Measurements from ENCODE around the gene NPC1. TPM values are rescaled to one million over a fixed set of nuclear protein-coding genes. Genes with fewer than 3 reads are reported as not detected.

NPC1 gene
- total and polyA plus RNA-seq, 2 donors (not counting 3 experiments of a cell fraction or from before 2014, with no cell fraction given): 40.6 to 45.2 TPM

- Histone ChIP-seq H3K36me3 (ENCODE audit: control insufficient read depth in 2 of 2, extremely low read depth in 1 of 2, insufficient read depth in 2 of 2, low read length in 2 of 2) (peaks cover 0 to 3% of the 10 kb centered on the region in 2 experiments), H3K4me2 (ENCODE audit: insufficient read depth, low read length) (no peak overlapping the region), H3K27me3 (ENCODE audit: control insufficient read depth in 2 of 2, insufficient read depth in 2 of 2, low read length in 2 of 2) (no peaks in the 10 kb centered on the region), H3K79me2 (ENCODE audit: control insufficient read depth, insufficient read depth, low read length) (peaks cover 30% of the 10 kb centered on the region), H2AFZ (ENCODE audit: low read depth, low read length) (no peak overlapping the region), H3K9me1 (replicated peaks; ENCODE audit: control insufficient read depth, extremely low read depth, insufficient read depth, low read length) (no peaks in the 10 kb centered on the region), H3K4me1 (ENCODE audit: control insufficient read depth, extremely low read depth, insufficient read depth, low read length) (peaks cover 12% of the 10 kb centered on the region), H3K27ac (ENCODE audit: insufficient read depth, low read depth, low read length) (no peak overlapping the region), H4K20me1 (replicated peaks; ENCODE audit: control insufficient read depth, extremely low read depth, insufficient read depth, low read length) (no peaks in the 10 kb centered on the region), H3K9me3 (replicated peaks; ENCODE audit: control insufficient read depth, insufficient read depth, low read length) (no peaks in the 10 kb centered on the region), H3K4me3 (replicated peaks in 1 of 3; ENCODE audit: insufficient read depth in 1 of 3, low read depth in 1 of 3, low read length in 3 of 3) (no peak overlapping the region), H3K9ac (replicated peaks; ENCODE audit: extremely low read depth, insufficient read depth, low read length) (no peak overlapping the region)
- intact Hi-C loops (cut with micrococcal nuclease) (no loop called here), dilution Hi-C loops (cut with MboI; ENCODE audit: extremely low pct_ligation_motif_present, low sequenced_read_pairs) (no loop called here)
- FAIRE-seq: no peak
- POLR2A ChIA-PET: no interaction called here
- TF ChIP-seq JUN (IDR thresholded peaks at IDR 0.05; ENCODE audit: borderline replicate concordance, insufficient read depth, insufficient read length, low read depth) (no peak), EZH2 (IDR thresholded peaks at IDR 0.05; ENCODE audit: borderline replicate concordance, low read depth, low read length, severe bottlenecking) (no peak), GATA2 (IDR thresholded peaks at IDR 0.05; ENCODE audit: insufficient read depth, insufficient read length, low read depth, low read length) (no peak), POLR2A (IDR thresholded peaks at IDR 0.05; ENCODE audit: low read depth, low read length) (no peak), MYC (IDR thresholded peaks at IDR 0.05; ENCODE audit: low read depth, low read length) (no peak), FOS (IDR thresholded peaks at IDR 0.05; ENCODE audit: borderline replicate concordance, insufficient read depth, low read length) (no peak)
- TF ChIP-seq, protein P1, sequence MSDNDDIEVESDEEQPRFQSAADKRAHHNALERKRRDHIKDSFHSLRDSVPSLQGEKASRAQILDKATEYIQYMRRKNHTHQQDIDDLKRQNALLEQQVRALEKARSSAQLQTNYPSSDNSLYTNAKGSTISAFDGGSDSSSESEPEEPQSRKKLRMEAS (IDR thresholded peaks at IDR 0.05; ENCODE audit: insufficient read depth, insufficient read length): no peak
- TF ChIP-seq, protein P2, sequence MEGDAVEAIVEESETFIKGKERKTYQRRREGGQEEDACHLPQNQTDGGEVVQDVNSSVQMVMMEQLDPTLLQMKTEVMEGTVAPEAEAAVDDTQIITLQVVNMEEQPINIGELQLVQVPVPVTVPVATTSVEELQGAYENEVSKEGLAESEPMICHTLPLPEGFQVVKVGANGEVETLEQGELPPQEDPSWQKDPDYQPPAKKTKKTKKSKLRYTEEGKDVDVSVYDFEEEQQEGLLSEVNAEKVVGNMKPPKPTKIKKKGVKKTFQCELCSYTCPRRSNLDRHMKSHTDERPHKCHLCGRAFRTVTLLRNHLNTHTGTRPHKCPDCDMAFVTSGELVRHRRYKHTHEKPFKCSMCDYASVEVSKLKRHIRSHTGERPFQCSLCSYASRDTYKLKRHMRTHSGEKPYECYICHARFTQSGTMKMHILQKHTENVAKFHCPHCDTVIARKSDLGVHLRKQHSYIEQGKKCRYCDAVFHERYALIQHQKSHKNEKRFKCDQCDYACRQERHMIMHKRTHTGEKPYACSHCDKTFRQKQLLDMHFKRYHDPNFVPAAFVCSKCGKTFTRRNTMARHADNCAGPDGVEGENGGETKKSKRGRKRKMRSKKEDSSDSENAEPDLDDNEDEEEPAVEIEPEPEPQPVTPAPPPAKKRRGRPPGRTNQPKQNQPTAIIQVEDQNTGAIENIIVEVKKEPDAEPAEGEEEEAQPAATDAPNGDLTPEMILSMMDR (IDR thresholded peaks at IDR 0.05; ENCODE audit: extremely low read depth in 1 of 2, insufficient read depth in 1 of 2, low read depth in 1 of 2, low read length in 2 of 2): no peak
- BruUV-seq (replicated peaks): no TSS peak
- DNase-seq (ENCODE audit: low read depth, low spot score): peak; percentile 25
- CTCF ChIA-PET: interaction anchor here (1.1 kb wide), 1 partner anchor 12 kb away, joined by 3 read pairs; no protein-coding TSS in a partner anchor
Measured at GRCh38 chr18:23573626-23574431, 12.5 kb downstream of the NPC1 start.

All from endothelial cell of umbilical vein (primary cell).